HCEC 1CT (cell line): Measurements from ENCODE around the gene FST.

ENCODE experiments used
- DNase-seq: peaks from one replicate; pipeline ENCODE4 v3.0.0-alpha.2; 2017

The FST gene, protein sequence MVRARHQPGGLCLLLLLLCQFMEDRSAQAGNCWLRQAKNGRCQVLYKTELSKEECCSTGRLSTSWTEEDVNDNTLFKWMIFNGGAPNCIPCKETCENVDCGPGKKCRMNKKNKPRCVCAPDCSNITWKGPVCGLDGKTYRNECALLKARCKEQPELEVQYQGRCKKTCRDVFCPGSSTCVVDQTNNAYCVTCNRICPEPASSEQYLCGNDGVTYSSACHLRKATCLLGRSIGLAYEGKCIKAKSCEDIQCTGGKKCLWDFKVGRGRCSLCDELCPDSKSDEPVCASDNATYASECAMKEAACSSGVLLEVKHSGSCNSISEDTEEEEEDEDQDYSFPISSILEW

DNA sequence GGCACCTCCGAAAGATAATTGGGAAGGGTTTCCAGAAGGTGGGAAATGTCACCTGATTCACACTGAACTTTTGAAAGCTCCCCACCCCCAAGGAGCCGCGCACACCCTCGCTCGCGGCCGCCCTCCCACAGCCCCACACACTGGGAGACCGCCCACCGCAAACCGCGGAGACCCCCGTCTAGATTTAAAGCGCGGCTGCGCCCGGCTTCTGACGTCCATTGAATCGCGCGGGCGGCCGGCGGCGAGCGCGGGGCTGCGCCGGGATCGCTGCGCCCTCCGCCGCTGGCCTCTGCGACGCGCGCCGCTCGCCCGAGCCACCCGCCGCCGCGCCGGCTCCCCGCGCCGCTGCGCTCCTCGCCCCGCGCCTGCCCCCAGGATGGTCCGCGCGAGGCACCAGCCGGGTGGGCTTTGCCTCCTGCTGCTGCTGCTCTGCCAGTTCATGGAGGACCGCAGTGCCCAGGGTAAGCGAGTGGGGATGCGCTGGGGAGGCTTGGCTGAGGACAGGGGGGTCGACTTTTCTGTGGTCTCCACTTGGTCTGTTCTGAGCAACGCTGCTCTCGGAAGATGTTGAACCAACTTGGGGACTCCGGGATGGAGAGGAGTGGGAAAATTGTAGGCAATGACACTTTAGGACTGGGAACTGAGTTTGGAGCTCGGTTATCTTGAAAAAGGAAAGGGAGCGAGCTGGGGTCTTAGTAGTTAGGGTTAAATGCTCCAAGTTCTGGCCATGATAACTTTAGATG, at the start of gene FST:
Gene FST (plus strand): TSS at position 214 of the 743 bp plus-strand sequence. CDS start 163 bp downstream, at position 377.
- peak; percentile 44 for DNase-seq

DNA sequence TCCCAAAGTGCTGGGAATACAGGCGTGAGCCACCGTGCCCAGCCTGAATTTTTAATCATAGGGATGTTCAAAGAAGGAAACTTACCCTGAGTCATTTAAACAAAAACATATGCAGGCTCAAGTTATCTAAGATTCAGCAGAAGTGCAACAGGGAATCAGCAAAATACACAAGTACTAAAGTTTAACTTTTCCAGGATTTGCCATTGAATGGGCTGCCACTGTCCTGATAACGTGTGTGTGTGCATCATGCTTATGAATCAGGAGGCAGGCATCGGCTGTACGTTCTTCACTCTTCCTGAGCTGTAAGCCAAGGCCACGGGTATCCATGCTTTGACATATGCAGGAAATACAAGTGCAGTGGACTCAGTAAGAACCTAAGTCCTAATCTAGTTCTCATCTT, 48.8 kb upstream of the FST start:
- DNase-seq, result peak; percentile 50

- no peak for DNase-seq
Measured at GRCh38 chr5:53433026-53433425, 47.4 kb upstream of the FST start.

DNA sequence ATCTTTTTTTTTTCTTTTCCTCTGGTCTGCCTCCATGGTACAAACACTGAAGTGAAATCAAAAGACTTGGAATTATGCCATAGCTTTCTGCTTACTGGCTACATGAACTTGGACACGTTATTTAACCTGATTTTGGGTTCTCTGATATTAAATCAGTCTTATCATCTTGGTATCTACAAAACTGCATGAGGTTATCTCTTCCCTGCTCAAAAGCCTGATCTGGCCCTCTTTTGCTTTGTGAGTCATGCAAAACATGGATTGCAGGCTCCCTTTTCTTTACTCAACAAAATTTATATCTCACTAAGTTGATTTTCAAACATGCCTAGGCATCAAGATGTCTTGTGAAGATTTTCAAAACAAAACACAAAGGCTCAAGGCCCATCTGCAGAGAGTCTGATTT, 45.9 kb upstream of the FST start:
- no peak for DNase-seq

GRCh38 chr5:53436480-53437191, 43.8 kb upstream of the FST start:
- DNase-seq, result no peak

GRCh38 chr5:53438079-53438478, 42.4 kb upstream of the FST start:
- no peak for DNase-seq

DNA sequence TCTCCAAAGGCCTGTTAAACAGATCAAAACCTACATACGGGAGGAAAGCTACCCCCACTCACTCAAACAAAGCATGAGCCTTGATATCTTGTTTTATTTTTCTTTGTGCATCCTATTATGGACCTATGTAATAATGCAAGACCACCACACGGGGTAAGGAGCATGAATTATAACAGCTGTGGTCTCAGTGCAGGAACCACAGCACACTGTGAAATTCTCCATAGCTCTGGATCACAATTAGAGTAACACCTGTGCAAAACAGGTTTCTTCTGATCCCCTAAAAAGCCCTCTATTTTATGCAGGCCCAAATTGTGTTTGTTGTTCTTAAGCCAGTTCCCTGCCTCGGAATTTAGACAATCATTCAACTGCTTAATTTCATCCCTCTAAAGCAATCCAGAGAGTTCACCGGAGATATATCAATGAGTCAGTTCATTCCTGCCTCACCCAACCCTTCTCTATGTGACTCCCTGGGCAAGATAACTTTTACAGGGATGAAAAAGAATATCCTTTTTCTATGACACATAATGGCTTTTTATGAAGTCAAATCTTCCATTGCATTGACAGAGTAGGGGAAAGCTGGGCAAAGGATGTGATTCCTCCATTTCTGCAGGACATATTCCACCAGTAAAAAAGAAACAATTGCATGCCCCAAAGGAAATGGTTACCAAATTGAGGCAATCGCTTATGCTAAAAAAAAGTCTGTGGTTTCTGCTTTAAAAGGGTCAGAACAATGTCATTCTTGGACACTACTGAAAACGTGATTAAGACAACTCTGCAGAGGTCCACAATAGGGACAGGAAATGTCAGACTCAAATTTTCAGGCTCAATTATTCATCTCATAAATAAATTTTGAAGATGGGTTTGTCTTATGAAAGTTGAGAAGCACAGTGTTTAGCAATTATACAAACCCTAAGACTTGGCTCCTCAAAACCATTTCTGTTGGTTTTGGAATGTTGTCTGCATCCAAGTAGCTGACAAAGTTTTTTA, 41.6 kb upstream of the FST start:
- DNase-seq, result peak; percentile 58

DNA sequence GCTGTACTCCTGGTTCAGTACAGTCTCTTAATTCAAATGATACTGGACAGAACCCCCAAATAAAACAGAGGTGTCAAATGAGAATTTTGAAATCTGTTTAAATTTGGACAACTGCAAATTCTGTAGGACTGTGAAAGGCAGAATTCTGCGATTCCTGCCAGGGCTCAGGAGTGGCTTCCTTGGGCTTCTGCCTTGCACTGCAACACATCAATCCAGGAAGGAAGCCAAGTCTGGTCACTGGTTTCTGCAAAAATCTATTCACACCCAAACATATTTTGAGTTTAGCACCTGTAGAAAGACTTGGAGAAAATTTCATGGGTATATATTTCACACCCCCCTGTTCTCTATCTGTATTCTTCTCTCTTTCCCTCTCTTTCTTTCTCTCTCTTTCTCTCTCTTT, 37.5 kb upstream of the FST start:
- no peak for DNase-seq

- no peak for DNase-seq
Measured at GRCh38 chr5:53445569-53445968, 34.9 kb upstream of the FST start.

DNA sequence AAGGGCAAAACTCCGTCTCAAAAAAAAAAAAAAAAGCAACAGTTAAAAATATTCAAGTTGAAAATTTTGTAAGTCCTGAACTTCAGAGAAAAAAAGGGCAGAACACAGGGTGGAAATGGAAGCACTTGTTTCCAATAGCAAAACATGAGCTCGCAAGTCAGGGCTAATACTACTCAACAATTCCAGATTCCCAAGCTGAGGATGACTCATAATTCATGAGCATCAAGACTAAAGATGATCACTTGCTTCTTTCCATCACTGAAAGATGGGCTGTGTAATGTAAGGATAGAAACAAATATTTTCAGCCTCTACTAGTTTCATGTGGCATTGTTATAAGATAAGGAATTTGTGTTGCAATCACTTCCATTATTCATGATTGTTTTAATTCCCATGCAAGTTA, 33.5 kb upstream of the FST start:
- DNase-seq, result no peak

- DNase-seq, result peak; percentile 43
Measured at GRCh38 chr5:53448851-53449250, 31.6 kb upstream of the FST start.

DNA sequence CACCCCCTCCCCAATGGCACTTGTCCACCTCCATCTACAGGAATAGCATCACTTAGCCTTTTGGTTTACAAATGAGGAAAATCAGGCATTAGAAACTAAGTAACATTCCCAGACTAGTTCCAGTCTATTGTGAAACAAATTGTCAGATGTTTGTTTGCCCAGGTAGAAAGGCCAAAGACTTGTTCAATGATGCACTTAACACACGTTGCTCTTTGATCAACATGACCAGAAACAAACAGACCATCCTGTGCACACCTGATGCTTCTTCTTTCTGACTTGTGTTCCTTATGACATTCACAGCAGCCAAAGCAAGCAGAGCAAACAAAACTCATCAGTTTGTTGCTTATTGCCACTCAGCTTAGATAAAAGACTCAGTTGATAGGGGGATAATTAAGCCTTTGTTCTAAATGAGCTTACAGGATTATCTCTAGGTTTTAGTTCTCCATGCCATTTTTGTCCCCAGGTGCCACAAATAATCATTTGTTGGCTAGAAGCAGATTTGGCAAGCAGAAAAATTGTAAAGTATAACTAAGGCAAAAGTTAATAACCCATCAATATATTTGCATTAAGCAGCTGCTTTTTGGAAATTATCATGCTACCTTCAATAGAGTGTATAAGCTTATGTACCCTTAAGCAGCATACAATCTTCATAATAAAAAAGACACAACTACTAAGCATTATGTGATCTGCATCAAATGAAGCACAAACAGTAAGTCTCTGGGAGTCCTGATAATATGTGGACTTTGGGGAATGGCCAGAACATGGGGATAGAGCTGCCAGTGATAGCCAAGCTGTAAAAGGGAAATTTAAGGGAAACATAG, 26.3 kb upstream of the FST start:
- DNase-seq, result no peak

- DNase-seq, result no peak
Measured at GRCh38 chr5:53454719-53455000, 25.8 kb upstream of the FST start.

- DNase-seq, result no peak
Measured at GRCh38 chr5:53456366-53456765, 24.1 kb upstream of the FST start.

GRCh38 chr5:53463909-53464621, 16.4 kb upstream of the FST start:
- DNase-seq, result peak; percentile 14

DNA sequence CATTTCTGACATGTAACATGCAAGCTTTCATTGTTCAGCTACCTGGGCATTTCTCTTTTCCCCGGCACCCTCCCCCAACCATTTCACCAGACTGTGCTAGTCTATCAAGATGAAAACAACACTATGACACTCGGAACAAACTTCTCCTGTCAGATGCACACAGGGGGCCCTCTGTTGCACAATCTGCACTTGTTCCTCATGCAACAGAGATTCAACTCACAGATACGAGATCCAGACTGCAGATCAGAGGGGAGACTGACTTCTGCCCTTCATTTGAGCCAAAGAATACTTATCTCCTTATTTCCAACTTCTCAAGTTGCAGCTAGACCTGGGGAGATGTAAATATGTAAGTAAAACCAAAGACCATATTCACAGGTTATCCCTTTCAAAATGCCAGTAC, 15.7 kb upstream of the FST start:
- no peak for DNase-seq

- DNase-seq, result peak; percentile 78
Measured at GRCh38 chr5:53469946-53470687, 10.3 kb upstream of the FST start.

GRCh38 chr5:53472279-53472678, 8.2 kb upstream of the FST start:
- DNase-seq, result no peak

GRCh38 chr5:53472720-53473510, 7.5 kb upstream of the FST start:
- no peak for DNase-seq

- no peak for DNase-seq
Measured at GRCh38 chr5:53473633-53474032, 6.8 kb upstream of the FST start.
